Fibroblast of lung (primary cell): ENCODE measurements around the gene DCHS2.

Source experiments
- CTCF ChIP-seq, 2 donors: IDR thresholded peaks in 1 of 2; conservative IDR thresholded peaks in 1 of 2; 1 replicate in 1 of 2; 2 replicates in 1 of 2; pipeline ENCODE4 v1.5.1; 2011 to 2012; ENCODE audit warnings: low read length in 2 of 2, control low read depth in 1 of 2, inconsistent platforms in 1 of 2, low read depth in 1 of 2, mild to moderate bottlenecking in 1 of 2
- EZH2 ChIP-seq: IDR thresholded peaks from 2 replicates; pipeline ENCODE4 v1.5.1; 2012; ENCODE audit warnings: low read length, control low read depth, mild to moderate bottlenecking; ENCODE audit errors: missing control alignments

GRCh38 chr4:154376486-154376885, 115.1 kb downstream of the DCHS2 start:
- TF ChIP-seq CTCF (conservative IDR thresholded peaks at IDR 0.05 in 1 of 2, IDR thresholded peaks at IDR 0.05 in 1 of 2; ENCODE audit: low read depth in 1 of 2, low read length in 2 of 2) (no peak), EZH2 (no peak)
